ENCODE measurements around the gene LSP1.
"Not testable (repeated sequence)": the region's sequence is repeated elsewhere in the genome, so short reads cannot be mapped to it uniquely, and the experiment has no call there.

The LSP1 gene

GRCh38 chr11:1866226-1866625, 13.3 kb downstream of the LSP1 start:
- no peak for DNase-seq

DNA sequence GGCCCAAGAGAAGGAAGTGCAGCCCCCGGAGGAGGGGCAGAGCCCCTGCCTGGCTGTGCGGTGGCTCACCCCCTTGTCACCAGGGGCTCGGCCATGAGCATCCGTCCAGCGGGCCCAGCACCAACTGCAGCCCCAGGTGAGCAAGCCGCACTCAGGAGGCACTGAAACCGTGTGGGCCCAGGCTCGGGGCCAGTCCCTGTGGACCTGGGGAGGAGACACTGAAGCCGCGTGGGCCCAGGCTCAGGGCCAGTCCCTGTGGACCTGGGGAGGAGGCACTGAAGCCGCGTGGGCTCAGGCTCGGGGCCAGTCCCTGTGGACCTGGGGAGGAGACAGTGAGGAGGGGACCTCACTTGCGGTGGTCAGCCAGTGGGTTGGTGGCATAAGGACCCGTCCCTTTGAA, 13.9 kb downstream of the LSP1 start:
- no peak for DNase-seq

- no peak for DNase-seq
Measured at GRCh38 chr11:1867381-1867780, 14.5 kb downstream of the LSP1 start.

- DNase-seq, result no peak
Measured at GRCh38 chr11:1868056-1868635, 15.3 kb downstream of the LSP1 start.

GRCh38 chr11:1868636-1869291, 15.9 kb downstream of the LSP1 start:
- DNase-seq, result no peak

DNA sequence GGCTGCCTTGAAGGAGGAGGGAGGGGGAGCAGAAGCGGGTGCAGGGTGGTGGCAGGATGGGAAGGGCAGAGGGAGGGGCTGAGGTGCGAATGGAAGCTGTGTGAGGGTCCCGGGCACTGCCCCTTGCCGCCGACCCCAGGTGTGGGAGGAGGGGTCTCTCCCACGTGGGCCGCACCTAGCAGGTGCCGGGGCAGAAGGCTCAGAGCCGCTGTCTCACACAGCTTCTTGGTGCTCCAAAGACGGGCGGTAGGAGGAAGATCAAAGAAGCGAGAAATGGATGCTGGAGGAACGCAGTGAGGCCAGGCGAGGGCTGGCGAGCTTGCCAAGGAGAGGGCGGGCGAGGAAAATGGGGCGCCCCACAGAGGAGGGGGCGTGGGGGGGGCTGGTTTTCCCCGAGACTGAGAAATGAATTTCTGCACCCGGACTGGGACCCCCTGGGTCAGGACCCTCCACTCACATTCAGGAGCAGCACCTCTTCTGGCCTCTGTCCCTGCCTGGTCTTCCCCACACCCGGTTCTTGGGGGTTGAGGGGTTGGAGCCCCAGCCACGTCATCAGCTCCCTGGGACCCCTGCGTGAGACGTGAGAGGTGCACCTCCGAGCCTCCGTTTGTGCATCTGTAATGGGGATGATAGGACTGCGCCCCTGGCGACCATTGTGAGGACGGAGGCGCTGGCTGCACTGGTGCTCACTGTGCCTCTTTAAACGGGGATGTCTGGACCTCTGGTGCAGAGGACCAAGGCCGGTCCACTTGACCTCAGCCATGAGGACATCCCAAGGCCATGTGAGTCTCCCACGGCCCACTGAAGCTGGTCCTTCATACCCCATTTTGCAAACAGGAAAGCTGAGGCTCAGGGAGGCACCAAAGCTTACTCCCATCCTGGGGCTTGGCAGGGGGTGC, 16.8 kb downstream of the LSP1 start:
- DNase-seq, result no peak

DNA sequence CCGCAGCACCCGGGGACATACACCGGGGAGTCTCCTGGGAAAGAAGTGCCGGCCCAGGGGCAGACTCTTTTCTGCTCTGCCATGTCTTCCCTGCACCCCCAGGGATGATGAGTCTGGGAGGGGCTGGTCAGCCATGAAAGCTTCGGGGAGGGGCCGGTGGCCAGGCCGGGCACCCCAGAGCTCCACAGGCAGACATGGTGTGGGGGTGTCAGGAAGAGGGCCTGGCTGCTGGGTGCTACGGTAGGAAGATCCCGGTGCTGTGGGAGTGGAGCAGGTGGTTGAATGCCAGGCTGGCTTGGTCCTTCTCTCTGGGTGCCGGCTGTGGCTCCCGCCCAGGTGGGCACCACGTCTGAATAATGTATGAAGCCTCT, 17.4 kb downstream of the LSP1 start:
- DNase-seq, result no peak

GRCh38 chr11:1870721-1871466, 18.0 kb downstream of the LSP1 start:
- peak; percentile 37 for DNase-seq

DNA sequence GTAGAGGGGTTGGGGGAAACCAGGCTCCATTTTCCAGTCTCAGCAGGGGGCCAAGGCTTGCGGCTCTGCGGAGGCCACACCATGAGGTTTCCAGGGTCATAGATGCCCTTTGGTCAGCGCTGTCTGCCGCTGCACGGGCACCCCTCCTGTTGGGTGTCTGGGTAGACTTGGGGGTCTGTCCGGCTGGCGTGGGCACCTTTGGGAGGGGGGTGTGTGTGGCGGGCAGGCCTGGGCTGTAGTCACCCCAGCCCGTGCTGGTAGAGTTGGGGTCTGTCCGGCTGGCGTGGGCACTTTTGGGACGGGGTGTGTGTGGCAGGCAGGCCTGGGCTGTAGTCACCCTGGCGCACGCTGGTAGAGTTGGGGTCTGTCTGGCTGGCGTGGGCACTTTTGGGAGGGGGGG, 18.6 kb downstream of the LSP1 start:
- no peak for DNase-seq

DNA sequence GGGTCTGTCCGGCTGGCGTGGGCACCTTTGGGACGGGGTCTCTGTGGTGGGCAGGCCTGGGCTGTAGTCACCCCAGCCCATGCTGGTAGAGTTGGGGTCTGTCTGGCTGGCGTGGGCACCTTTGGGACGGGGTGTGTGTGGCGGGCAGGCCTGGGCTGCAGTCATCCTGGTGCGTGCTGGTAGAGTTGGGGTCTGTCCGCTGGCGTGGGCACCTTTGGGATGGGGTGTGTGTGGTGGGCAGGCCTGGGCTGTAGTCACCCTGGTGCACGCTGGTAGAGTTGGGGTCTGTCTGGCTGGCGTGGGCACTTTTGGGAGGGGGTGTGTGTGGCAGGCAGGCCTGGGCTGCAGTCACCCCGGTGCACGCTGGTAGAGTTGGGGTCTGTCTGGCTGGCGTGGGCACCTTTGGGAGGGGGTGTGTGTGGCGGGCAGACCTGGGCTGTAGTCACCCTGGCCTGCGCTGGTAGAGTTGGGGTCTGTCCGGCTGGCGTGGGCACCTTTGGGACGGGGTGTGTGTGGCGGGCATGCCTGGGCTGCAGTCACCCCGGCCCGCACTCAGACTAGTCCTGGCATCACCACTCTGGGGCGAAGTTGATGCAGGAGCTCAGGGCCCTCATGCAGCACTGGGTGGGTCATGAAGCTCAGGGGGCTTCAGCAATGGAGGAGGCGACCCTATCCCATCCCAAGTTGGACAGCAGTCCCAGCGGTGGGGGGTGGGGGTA, 19.5 kb downstream of the LSP1 start:
- no peak for DNase-seq

- DNase-seq, result no peak
Measured at GRCh38 chr11:1873048-1873812, 20.3 kb downstream of the LSP1 start.

- not testable (repeated sequence) for DNase-seq
Measured at GRCh38 chr11:1873813-1874150, 20.9 kb downstream of the LSP1 start.

- DNase-seq, result not testable (repeated sequence)
Measured at GRCh38 chr11:1874441-1875092, 21.7 kb downstream of the LSP1 start.

- DNase-seq, result no peak
Measured at GRCh38 chr11:1875093-1875850, 22.4 kb downstream of the LSP1 start.

- not testable (repeated sequence) for DNase-seq
Measured at GRCh38 chr11:1875851-1876301, 23.0 kb downstream of the LSP1 start.

- DNase-seq, result no peak
Measured at GRCh38 chr11:1876361-1877063, 23.6 kb downstream of the LSP1 start.

DNA sequence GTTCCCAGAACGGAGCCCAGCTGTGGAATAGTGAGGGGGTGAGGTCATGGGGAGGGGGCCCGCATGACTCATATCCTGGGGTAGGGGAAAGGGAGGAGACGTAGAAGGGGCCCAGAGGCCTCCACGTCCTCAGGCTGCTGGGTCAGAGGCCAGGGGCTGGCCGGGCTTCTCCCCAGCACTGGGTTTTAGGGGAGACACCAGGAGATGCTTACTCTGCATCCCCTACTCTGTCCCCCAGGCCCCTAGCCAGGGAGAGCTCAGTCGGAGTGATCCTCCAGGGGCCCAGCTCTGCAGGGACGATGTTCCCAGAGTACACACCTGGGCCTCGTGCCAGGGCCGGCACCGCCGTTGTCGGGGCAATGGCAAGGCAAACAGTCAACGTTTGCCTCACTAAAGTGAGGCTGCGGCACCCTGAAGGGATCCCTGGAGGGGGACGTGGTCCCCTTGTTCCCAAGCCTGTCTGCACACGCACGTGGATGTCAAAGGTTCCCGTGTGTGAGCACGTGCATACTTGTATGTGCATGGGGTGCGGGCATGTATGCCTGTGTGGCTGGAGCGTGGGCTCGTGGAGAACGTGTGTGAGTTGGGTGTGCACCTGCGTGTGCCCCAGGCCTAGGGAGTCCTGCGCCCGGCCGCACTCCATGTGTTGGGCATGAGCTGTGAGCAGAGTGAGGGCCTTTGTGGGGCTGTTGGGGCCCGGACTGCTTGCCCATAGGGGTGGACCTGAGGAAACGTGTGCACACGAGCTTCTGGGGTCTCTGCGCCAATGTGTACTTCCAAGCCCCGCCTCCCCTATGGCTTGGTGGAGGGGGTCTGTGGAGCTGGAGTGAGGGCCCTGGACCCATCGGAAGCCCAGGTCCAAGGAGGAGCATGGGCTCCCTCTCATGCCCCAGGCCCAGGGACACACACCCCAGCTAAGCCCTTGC, 24.6 kb downstream of the LSP1 start:
- no peak for DNase-seq

- DNase-seq, result no peak
Measured at GRCh38 chr11:1878137-1879031, 25.5 kb downstream of the LSP1 start.

Measured in CD4-positive, alpha-beta T cell treated with Interferon gamma for 1 hour (primary cell).